HL-60 (cell line): ENCODE measurements around the gene TBCK.

Experiments used
- CTCF ChIP-seq: IDR thresholded peaks from one replicate; pipeline ENCODE4 v1.5.1; 2011; ENCODE audit warnings: low read length, control low read depth, inconsistent platforms; ENCODE audit not compliant: insufficient read depth
- REST ChIP-seq: IDR thresholded peaks from 2 replicates; pipeline ENCODE4 v1.6.1; 2012; ENCODE audit warnings: low read depth; ENCODE audit not compliant: insufficient replicate concordance
- SPI1 ChIP-seq: IDR thresholded peaks from 2 replicates; pipeline ENCODE4 v1.6.1; 2012; ENCODE audit warnings: low read depth, mild to moderate bottlenecking, borderline replicate concordance

- TF ChIP-seq CTCF (no peak), REST (no peak), SPI1 (no peak)
These were observed 107.2 kb downstream of the TBCK start for GRCh38 chr4:106208481-106209460.
